Superior temporal gyrus (tissue), 1 donor: Measurements from ENCODE around the gene NDST1.

ENCODE experiments used
- DNase-seq: peaks from one replicate; pipeline ENCODE4 v3.0.0-alpha.2; 2016; ENCODE audit errors: extremely low spot score

NDST1 gene

DNA sequence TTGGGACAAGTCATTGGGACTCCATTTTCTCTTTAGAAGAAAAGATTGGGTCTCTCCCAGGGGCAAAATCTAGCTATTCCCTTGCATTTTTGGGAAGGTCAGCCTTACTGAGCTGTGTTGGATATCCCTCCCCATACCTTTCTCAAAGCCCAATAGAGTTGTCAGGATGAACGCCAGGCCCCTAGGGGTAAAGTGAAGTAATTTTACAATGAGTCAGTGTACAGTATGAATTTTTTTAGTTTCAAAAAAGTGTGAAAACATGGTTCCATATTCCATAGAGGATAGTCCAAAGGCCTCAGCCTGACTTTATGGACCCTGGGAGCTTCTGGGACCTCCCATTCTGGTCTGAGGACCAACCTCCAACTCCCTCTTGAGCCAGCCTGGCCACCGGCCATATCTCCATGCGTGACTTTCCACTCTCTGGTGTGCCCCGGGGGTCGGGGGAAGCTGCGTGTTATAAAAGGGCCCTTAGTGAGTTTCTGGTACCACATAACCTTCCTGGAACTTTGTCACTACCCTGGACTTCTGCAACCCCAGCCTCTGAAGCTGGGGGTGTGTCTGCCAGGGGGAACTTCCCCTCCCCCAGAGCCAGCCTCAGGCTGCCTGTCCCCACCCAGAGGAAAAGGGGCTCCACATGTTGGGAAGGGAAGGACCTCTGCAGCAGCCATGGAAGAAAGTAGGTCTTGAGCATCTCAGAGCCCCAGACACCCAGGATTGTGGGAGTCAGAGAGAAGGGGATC, 80.1 kb downstream of the NDST1 start:
- DNase-seq, result no peak

DNA sequence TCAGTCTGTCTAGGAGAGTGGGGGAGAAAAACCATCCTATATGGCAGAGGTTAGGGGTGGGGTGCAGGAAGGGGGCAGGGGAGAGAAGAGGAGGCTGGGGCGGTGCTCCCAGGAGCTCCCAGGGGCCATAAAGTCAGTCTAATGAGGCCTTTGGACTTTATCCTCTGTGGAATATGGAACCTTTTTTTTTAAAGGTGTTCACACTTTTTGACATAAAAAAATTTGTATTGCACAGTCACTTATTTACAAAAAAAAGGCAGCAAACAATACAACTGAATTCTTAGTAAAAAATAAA, 80.6 kb downstream of the NDST1 start:
- no peak for DNase-seq

DNA sequence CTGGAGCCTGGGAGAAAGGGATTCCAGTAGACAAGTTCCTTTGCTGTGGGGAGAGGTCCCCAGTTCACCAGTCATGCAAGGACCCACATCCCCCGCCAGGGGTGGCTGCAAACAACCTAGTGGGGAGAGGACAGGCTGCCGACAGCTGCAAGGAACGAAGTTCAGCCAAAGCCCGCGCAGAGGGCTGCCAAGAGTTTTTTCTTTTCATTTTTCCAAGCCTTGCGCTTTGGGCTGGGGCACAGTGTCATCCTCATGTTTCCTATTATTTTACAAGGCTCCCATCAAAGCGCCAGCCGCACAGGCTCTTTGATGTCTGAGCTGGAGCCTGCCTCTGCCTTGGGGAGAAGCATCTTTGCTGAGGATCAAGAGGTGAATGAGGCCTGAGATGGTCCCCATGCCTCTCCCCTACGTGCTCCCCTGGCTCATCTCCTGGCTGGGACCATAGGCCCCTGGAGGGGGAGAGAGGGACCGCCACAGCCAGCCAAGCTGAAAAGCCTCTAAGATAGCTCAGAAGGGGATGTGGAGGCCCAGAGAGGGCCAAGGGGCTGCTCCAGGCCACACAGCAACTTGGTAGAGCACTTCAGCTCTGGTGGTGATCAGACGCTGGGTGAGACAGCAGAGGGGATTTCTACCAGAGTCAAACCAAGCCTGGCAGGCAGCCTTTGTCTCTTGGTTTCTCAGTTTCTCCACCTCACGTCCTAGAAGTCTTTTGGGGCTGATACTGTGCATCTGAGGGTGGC, 82.1 kb downstream of the NDST1 start:
- DNase-seq, result no peak

DNA sequence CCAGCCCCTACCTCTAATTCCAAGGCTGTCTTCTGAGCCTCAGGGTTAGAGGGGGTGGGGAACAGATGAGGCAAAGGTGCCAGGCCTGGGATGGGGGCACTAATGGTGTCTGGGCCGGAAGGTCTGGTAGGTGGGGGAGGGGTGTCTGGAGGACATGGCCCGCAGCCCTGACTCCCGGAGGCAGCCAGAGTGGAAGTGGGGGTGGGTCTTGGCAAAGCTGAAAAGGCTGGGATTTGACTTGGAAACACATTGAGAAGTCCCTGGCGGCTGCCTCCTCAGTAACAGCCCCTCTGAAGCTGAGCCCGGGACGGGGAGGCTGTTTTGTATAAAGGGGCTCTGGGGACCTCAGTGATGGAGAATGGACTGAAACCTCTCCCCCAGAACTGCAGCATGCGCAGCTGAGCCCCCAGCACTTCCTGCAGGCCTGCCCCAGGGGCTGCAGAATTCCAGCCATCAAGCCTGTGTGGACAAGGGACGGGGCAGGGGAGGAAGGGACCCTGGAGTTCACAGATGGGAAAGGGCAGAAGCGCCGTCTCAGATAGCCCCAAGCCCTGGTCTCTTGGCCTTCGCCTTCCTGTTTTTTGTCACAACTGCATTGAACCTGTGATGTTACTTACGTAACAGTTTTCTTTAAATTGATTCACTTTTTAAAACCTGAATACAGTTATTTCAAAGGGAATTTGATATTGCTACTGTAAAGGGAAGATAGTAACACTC, 83.2 kb downstream of the NDST1 start:
- no peak for DNase-seq

DNA sequence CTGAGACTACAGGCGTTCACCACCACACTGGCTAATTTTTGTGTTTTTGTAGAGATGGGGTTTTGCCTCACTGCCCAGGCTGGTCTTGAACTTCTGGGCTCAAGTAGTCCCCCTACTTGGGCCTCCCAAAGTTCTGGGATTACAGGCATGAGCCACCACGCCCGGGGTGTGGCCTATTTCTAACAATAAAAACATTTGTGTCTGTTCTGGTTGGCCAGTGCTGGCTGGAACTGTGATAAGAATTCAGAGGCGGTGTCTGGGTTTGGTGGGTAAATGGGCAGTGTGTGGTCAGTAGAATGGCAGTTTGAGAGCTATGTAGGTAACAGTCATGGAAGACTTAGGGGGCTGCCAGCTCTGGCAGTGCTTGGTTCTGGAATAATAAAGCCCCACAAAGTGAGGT, 85.7 kb downstream of the NDST1 start:
- no peak for DNase-seq

DNA sequence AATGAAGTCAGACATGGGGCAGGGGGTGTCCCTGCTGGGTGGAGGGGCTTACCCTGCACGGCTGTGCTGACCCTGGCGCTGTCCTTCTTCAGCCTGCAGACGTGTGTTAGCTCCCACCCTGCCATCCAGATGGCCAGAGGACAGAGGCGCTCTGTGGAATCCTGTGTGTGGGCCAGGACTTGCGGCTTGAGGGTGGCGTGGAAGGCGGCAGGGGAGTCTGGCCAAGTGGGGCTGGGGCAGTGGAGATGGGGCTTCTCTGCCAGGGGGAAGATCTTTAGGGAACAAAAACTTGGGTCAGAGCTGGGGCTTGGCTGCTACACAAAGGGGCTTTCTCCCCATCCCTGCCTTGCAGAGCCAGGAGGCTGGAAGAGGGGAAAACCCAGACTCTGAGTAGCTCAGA, 86.1 kb downstream of the NDST1 start:
- no peak for DNase-seq

DNA sequence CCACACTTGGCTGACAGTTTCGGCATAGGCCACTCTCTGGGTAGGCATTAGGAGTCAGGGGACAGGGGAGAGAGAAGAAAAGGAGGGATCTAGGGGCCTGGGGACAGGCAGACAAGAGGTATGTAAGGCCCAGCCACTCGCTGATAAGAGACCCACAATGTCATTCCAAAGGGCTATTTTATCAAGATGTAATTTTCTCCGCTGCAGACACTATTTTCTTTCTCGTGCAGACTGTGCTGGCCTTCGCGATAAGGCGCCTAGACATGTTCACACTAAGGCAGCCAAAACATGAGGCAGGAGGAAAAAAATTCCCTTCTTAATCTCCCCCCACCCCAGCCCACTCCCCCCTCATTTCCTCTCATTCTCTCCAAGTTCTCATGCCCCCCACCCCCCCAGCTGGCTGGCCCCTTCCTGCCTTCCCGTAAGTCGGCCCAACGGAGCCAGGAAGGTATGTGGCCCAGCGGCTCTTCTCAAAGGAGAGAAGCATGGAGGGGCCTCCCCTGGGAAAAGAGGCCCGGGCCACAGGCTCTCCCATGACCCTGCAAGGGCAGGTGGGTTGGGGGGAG, 87.6 kb downstream of the NDST1 start:
- no peak for DNase-seq

DNA sequence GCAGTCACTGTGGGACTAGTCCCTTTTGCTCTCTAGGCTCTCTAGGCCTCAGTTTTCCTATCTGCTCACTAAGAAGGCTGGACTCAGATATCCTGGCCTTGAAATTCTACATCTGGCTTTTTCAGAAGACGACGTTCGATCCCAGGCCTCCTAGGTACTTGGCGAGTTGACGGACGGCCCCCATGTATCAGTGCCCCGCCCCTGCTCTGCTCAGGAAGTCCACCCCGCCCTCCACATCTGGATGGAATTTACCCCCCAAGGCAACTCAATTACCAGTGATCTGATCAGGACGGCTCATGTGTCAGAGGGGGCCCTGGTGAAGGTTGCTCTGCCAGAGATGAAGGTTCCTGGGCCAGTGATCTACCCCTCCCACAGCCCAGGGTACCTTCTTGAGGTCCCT, 88.4 kb downstream of the NDST1 start:
- no peak for DNase-seq

DNA sequence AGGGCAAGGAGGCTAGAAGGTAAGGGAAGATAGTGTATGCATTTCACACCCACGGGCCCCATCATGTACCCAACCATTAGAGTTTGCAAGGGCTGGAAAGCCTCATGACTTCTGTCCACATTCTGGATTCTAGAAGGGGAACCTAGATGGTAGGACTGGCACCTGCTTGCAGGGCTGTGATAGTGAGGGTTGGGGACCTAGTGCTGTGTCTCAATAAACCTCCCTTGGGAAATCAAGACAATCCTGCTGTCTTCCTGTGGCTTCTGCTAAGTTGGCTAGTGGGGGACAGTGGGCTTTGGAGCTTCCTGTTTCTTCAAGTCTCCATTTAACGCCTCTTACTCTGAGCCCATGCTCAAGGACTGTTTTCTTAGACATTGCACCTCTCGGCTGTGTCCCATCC, 88.9 kb downstream of the NDST1 start:
- DNase-seq, result no peak

DNA sequence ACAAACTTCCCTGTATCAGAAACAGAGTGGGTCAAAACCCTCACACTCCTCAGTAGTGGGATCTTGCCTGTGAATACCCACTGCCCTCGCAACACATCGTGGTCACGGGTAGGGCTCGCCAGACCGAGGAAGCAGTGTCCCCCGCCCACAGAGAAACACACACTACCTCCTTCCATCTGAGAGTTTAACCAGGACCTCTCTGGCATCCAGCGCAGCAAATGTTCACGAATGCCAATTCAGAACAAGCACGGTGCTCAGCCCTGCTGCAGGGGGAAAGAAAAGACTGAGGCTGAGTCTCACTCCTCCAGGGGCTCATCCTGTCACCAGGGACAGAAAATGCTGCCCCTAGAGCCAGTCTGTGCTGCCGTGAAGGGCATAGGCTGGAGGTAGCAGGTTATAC, 90.1 kb downstream of the NDST1 start:
- no peak for DNase-seq

DNA sequence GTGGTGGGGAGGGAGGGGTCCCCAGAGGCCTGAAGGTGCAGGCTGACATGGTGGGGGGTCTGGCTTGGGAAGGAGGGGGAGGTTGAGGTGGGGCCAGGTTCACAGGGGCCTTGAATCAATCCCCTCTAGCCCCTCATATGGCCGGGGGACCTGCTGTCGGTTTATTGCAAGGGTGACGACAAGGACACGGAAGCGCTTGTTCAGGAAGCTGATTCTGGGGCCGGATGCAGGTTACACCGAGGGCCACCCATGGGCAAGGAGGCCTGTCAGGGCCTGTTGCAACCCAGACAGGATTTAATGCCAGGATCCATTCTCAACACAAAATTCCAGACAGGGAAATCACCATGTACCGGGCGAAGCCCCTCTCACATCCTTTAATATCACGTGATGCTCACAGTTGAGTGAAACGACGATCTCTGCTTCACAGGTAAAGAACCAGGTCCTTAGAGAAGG, 90.9 kb downstream of the NDST1 start:
- no peak for DNase-seq

DNA sequence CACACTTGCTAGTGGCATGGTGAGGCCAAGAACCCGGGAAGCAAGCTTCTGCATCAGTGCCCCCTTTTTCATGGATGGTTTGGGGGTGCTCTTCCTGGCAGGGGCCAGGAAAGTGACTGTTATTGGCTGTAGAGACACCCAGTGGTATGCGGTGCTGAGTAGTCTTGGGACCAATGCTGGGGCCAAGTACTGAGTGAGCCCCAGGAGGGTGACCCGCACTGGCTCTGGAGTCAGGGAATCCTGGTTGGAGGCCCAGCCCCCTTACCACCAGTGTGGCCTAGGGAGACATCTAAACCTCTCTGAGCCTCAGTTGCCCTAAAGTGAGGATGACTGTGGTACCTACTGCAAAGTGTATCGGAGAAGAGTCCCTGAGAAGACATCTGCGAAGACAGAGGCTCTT, 91.3 kb downstream of the NDST1 start:
- DNase-seq, result no peak

DNA sequence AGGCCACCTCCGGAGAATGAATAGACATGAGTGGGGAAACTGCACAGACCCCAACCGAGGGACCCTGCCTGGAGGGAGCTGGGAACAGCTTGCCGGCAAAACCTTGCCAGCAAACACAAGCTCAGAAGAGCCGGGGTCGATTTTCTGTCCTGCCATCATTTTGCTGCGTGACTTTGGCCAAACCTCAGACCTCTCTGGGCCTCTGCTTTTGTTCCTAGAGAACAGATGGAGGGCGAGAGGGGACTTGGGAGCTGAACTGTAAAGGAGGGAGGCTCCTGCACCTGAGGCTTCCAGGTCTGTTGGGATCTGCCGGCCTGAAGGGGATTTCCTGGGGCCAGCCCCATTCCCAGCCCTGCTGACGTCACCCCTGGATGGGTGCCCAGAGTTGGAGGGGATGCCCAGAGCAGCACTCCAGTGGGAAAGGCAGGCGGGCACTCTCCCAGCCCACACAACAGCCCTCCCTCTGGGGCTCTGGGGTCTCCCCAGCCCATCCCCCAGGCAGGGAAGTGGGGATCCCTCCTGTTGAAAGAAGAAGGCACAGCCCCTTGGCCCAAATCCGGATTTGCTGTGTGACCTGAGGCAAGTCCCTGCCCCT, 92.1 kb downstream of the NDST1 start:
- DNase-seq, result no peak

DNA sequence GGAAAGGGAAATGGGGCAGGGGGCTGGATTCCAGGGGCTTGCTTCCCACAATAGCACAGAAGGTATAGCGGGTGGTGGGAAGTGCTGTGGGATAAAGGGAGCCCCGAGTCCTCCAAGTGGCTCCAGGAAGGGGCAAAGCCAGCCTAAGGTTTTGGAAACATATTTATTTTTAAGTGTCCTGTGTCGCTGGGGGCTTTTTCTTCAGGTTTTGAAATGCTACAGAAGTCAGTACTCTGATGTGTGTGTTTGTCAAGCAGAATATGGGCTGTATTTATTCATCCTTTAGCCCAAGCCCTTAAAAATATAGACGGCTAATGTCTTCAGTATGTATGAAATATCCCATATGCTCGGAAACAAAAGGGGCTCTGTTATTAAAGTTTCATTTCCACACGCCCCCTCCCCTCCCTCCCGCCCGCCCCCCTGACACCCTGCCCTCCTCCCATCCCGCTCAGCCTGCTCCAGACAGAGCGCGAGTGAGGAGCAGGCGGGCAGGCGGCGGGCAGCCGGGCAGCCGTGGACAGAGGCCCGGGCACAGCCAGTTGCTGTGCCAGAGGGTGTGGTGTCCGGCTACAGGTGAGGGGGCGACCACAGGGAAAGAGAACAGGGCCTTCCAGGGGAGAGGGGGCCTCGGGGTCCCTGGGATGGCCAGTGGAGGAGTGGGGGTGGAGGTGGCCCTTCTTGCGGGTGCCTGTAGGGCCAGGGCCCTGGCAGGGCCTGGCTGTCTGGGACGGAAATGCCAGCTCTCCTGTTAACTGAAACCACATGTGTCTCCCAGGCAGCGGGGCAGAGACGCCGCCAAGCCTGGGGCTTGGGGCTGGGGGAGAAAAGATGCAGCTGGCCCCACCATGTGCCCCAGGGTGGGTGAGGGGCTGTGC, 92.9 kb downstream of the NDST1 start:
- no peak for DNase-seq

DNA sequence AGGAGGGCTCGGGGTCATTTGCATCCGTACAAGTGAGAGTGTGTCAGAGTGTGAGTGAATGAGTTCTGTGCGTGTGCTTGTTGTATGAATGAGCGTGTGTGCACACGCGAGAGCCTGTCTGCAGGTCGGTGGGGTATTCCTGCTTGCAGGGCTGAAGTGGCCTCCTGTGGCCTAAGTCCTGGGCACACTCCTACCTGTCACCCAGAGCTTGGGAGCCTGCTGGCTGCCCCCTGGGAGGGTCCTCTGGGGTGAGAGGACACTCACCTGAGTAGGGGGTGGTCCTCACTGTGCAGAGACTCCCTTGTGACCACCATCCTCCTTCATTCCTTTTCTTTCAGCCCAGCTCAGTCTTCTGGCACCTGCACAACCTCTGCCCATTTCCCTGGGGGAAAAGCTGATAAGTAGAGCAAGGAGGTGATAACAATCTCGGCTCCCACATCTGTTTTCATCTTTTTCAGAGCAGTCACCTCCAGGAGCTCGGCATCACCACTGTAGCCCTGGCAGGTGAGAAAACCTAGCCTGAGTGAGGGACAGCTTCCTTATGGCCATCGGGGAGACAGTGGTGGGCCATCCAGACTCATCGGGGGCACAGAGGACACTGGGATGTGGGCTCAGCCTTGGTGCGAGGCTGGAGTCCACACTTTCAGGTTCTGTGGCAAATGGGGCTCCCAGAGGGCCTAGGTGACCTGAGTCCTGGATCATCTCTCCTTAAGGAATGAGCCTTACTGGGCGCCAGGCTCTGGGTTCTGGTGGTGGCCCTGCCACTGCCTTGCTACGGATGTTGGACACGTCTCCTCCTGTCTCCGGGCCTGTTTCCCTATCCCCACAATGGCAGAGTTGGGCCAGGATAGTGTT, 93.8 kb downstream of the NDST1 start:
- DNase-seq, result no peak

DNA sequence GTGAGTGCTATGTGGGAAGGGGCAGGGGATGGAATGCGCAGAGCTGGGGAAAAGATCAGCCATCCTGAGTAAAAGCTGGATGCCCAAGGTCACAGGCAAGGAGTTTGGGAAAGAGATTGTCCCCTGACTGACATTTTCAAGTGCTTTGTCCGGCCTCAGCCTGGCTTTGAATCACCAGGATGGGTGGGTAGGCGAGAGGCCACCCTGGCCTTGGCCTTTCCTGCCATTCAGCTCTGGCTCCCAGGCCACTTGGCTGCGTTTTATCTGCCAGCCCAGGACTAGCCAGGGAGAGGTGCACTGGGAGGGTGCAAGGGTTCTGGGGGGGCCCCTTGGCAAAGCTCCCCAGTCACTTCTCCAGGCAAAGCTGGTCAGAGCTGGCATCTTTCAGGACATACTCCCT, 95.1 kb downstream of the NDST1 start:
- DNase-seq, result no peak

DNA sequence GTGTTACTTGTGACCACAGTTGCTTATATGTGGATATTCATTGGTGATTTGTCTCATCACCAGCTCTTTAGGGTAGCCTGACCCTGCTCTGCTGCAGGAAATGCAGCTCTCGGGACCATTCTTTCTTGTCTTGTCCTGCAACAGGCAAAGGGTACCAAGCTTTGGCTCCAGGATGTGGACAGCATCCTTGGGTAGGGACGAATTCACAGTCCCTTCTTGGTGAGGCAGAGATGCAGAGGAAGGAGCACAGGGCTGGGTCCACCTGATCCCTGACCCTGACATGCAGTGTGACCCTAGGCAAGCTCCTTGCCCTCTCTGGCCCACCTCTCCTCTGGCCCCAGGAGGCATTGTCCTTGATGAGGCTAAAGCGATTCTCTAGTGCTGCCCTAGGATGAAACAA, 95.6 kb downstream of the NDST1 start:
- DNase-seq, result no peak

DNA sequence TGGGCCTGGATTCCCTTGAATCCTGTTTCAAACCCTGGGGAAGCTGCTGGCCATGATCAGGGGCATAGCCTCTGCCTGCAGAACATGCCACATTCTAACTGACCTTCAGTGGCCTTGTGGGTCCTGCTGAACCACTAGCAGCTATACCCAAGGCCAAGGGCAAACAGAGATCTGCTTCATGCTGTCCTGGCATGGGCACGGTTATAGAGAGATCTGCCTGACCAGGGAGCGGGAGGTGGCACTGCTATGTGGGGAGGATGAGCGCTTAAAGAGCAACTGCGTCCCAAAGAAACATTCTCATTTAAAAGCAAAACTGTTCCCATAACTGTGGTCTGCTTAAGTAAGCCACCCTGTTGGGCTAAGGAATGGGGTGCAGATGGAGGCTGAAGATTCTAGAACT, 96.1 kb downstream of the NDST1 start:
- DNase-seq, result no peak

DNA sequence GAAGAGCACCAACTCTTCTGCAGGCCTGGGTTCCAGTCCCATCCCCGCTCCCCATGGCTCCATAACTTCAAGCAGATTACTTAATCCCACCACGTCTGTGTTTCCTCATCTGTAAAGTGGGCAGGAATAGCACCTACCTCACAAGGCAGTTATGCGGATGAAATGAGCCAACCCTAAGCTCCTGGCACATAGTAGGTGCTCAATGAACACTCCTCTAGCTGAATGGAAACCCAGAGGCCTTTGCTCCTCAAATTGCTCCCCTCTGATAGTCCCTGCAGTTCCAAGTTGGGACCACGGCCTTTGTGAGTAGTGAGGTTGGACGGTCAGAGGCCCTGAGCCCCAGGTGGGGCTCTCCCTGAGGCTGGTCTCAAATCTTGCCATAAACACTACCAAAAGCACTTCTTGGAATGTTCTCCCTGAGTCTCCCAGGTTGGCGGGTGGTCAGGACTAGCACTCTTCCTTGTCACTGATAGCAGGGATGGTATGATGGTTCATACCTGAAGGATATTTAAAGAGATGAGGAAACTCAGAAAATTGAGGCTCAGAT, 97.0 kb downstream of the NDST1 start:
- DNase-seq, result no peak

DNA sequence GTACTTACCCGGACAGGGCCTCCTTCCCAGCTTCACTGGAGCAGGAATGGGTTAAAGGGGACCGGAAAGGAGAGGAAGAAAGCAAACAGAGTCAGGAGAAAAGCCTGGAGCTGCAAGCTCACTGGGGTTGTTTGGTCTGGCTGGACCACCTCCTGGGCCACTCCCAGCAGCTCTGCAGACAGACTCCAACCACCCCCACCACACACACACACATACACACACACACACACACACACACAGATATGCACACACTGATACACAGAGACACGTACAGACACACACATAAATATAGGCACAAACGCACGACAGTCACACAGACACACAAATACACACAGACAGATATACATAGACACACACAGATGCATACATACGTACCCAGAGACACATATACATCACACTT, 97.6 kb downstream of the NDST1 start:
- DNase-seq, result no peak
